NCI-H2196 treated with DMSO at 0.1 percent for 48 hours (cell line): ENCODE measurements around the gene PRPF40A.

ENCODE experiments used
- DNase-seq: peaks from one replicate; lab custom pipeline; 2025; ENCODE audit not compliant: unreplicated experiment; lab: John Stamatoyannopoulos, UW

PRPF40A gene

GRCh38 chr2:152655880-152656279 is 61.4 kb downstream of the PRPF40A start:
- DNase-seq = no peak

- DNase-seq = no peak
Observed at GRCh38 chr2:152651834-152652233, 65.4 kb downstream of the PRPF40A start.

- DNase-seq = no peak
Observed at GRCh38 chr2:152650768-152651371, 66.4 kb downstream of the PRPF40A start.

- DNase-seq = no peak
Observed at GRCh38 chr2:152649997-152650396, 67.3 kb downstream of the PRPF40A start.

GRCh38 chr2:152648336-152648735 is 68.9 kb downstream of the PRPF40A start:
- no peak for DNase-seq

- DNase-seq = peak; percentile 68
Observed at GRCh38 chr2:152647552-152647951, 69.7 kb downstream of the PRPF40A start.

- DNase-seq = no peak
Observed at GRCh38 chr2:152646775-152647174, 70.5 kb downstream of the PRPF40A start.

- no peak for DNase-seq
Observed at GRCh38 chr2:152646264-152646663, 71.0 kb downstream of the PRPF40A start.

GRCh38 chr2:152644189-152644873 is 72.9 kb downstream of the PRPF40A start:
- DNase-seq = no peak

- no peak for DNase-seq
Observed at GRCh38 chr2:152638590-152638989, 78.7 kb downstream of the PRPF40A start.

- no peak for DNase-seq
Observed at GRCh38 chr2:152638056-152638455, 79.2 kb downstream of the PRPF40A start.

GRCh38 chr2:152637251-152637650 is 80.0 kb downstream of the PRPF40A start:
- DNase-seq = no peak

GRCh38 chr2:152635635-152636298 is 81.5 kb downstream of the PRPF40A start:
- DNase-seq = peak; percentile 24

- no peak for DNase-seq
Observed at GRCh38 chr2:152632736-152633135, 84.5 kb downstream of the PRPF40A start.

- DNase-seq = no peak
Observed at GRCh38 chr2:152630466-152630865, 86.8 kb downstream of the PRPF40A start.

GRCh38 chr2:152629202-152629601 is 88.1 kb downstream of the PRPF40A start:
- no peak for DNase-seq

- DNase-seq = no peak
Observed at GRCh38 chr2:152627351-152627957, 89.8 kb downstream of the PRPF40A start.

GRCh38 chr2:152626911-152627339 is 90.3 kb downstream of the PRPF40A start:
- DNase-seq = no peak

GRCh38 chr2:152624805-152625204 is 92.5 kb downstream of the PRPF40A start:
- no peak for DNase-seq

- no peak for DNase-seq
Observed at GRCh38 chr2:152623775-152624174, 93.5 kb downstream of the PRPF40A start.

GRCh38 chr2:152623076-152623740 is 94.1 kb downstream of the PRPF40A start:
- DNase-seq = no peak
